ENCODE results near the gene HIGD1A.

Gene HIGD1A

DNA sequence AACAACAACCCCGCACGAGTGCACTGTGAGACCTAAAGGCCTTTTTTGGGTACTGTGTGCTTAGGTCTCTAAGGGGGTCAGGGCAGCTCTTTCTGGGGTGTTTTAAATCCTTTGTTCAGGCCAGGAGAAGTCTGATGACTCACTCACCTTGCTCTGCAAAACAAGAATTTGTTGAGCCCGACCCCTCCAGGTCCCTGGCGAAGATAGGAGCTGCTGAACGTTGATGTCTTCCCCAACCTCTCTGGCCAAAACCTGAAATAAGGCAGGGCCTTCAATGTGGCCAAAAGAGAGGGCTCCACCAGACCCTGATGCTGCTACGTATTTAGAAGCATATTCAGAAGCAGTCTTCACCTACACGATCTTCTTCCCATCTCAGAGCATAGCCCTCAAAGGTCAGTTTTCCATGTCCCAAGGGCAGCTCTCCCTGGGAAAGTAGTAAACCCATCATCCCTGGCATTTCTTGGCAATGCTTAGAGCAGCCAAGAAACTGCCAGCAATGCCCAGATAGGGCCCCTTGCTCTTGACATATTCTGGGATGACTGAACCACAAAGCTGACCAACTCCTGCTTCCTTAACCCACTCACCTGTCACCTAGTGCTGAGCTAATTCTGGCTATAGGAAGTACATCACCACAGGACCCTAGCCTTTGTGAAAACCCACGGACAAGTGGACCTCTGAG, 58.4 kb downstream of the HIGD1A start:
- Histone ChIP-seq H3K27ac (ENCODE audit: low read depth, low read length, severe bottlenecking) (no peak overlapping the region), H3K4me3 (ENCODE audit: extremely low read depth, insufficient read depth, low read length, poor library complexity, severe bottlenecking) (no peak overlapping the region), H3K36me3 (ENCODE audit: control insufficient read depth, insufficient read depth, low read length) (no peaks in the 10 kb centered on the region), H3K9me3 (ENCODE audit: control insufficient read depth, low read length) (no peaks in the 10 kb centered on the region), H3K4me1 (ENCODE audit: control insufficient read depth, insufficient read depth, low read length, poor library complexity, severe bottlenecking) (peaks cover 3% of the 10 kb centered on the region)
- 53 to 77% methylated on average over 6 to 7 of the region's 8 CpGs for WGBS, 2 experiments (ENCODE audit: insufficient coverage in 2 of 2)

DNA sequence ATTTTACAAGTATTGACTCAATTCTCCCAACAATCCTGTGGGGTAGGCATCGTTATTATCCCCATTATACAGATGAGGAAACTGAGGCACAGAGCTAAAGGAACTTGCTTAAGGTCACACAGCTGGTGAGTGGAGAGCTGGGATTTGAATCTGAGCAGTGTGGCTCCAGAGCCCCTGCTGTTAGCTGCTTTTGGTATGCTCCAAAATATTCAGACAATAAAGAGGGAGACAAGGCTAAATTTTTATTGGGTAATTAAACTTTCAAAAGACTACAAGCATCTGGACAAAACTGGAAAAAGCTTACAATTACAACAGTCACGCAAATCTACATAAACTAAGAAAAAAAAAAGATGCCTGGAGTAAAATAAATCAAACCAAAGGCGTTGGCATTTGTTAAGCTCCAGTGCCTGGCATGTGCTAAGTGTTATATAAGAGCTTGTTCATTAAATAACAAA, 59.0 kb downstream of the HIGD1A start:
- WGBS, 2 experiments (ENCODE audit: insufficient coverage in 2 of 2), result 83% methylated on average over 1 of the region's 3 CpGs; no CpG with 5 or more reads in 1 of the 2 experiments
- Histone ChIP-seq H3K27ac (ENCODE audit: low read depth, low read length, severe bottlenecking) (no peak overlapping the region), H3K36me3 (ENCODE audit: control insufficient read depth, insufficient read depth, low read length) (no peaks in the 10 kb centered on the region)

DNA sequence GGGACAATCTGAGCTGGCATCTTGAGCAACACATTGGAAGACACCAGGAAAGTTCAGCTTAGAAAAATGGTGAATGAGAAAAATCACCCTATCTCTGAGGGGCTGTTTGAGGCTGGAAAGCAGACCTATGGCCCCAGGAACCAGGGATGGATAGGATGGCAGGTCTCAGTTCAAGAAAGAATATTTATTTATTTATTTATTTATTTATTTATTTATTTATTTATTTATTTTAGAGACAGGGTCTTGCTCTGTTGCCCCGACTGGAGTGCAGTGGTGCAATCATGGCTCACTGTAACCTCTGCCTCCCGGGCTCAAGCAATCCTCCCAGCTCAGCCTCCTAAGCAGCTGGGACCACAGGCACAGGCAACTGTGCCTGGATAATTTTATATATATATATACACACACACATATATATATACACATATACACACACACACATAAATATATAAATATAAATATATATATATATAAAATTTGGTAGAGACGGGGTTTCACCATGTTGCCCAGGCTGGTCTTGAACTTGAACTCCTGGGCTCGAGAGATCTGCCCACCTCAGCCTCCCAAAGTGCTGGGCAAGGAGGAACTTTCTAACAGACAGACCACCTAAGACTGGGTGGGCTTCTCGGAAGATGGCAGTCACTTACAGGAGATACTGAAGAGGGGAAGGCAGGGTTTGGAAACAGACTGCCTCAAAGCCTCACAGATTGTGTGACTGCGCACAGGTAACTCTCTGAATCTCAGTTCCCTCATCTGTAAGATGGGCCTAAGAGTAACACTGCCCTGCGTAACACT, 60.9 kb downstream of the HIGD1A start:
- H3K4me3 ChIP-seq (ENCODE audit: extremely low read depth, insufficient read depth, low read length, poor library complexity, severe bottlenecking), result no peak overlapping the region
- no peaks in the 10 kb centered on the region for H3K9me3 ChIP-seq (ENCODE audit: control insufficient read depth, low read length)
- 93 to 100% methylated on average over 1 to 3 of the region's 7 CpGs for WGBS, 2 experiments (ENCODE audit: insufficient coverage in 2 of 2)
- no peaks in the 10 kb centered on the region for H3K4me1 ChIP-seq (ENCODE audit: control insufficient read depth, insufficient read depth, low read length, poor library complexity, severe bottlenecking)
- H3K36me3 ChIP-seq (ENCODE audit: control insufficient read depth, insufficient read depth, low read length), result no peaks in the 10 kb centered on the region
- no peak overlapping the region for H3K27ac ChIP-seq (ENCODE audit: low read depth, low read length, severe bottlenecking)

More for the DNA sequence above, 59.0 kb downstream of the HIGD1A start:
- Histone ChIP-seq H3K4me1 (ENCODE audit: control insufficient read depth, insufficient read depth, low read length, poor library complexity, severe bottlenecking) (peaks cover 3% of the 10 kb centered on the region), H3K4me3 (ENCODE audit: extremely low read depth, insufficient read depth, low read length, poor library complexity, severe bottlenecking) (no peak overlapping the region), H3K9me3 (ENCODE audit: control insufficient read depth, low read length) (no peaks in the 10 kb centered on the region)

DNA sequence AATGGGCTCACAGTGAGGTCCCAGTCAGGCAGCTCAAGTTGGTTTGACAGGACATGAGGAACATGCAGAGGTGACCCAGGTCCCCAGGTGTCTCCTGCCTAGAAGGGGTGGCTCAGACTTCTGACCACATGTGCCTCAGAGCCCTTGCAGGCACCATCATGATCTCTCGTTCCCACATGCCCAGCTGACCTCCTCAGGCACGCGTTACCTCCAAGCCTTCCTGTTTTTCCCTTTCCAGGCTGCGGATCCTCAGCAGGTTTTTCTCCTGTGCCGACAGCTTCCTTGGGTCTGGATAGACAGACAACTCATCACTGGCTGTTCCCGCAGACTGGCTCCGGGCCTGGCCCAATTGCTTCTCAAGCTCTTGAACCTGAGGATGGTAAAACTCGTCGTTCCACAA, 61.6 kb downstream of the HIGD1A start:
- no peaks in the 10 kb centered on the region for H3K4me1 ChIP-seq (ENCODE audit: control insufficient read depth, insufficient read depth, low read length, poor library complexity, severe bottlenecking)
- 97% methylated on average over 7 to 9 of the region's 9 CpGs for WGBS, 2 experiments (ENCODE audit: insufficient coverage in 2 of 2)
- no peaks in the 10 kb centered on the region for H3K36me3 ChIP-seq (ENCODE audit: control insufficient read depth, insufficient read depth, low read length)
- no peak overlapping the region for H3K4me3 ChIP-seq (ENCODE audit: extremely low read depth, insufficient read depth, low read length, poor library complexity, severe bottlenecking)
- H3K9me3 ChIP-seq (ENCODE audit: control insufficient read depth, low read length), result no peaks in the 10 kb centered on the region
- no peak overlapping the region for H3K27ac ChIP-seq (ENCODE audit: low read depth, low read length, severe bottlenecking)

DNA sequence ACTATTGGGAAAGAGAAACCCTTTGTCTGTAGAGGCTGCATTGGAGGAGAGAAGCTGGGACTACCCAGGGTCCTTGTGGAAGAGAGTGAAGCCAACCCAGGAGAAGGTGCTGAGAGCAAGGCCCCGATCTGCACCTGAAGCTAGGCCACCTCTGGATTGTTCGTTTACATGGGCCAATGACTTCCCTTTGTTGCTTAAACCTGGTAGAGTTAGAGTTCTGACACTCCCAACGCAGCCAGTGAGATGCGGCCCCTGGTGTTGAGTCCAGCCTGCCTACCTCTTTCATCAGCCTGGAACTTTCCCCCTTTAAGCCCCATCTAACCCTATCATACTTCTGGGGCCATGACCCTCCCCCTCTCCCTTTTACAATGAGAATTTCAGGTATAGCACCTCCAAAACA, 62.0 kb downstream of the HIGD1A start:
- Histone ChIP-seq H3K4me1 (ENCODE audit: control insufficient read depth, insufficient read depth, low read length, poor library complexity, severe bottlenecking) (no peaks in the 10 kb centered on the region), H3K36me3 (ENCODE audit: control insufficient read depth, insufficient read depth, low read length) (no peaks in the 10 kb centered on the region), H3K27ac (ENCODE audit: low read depth, low read length, severe bottlenecking) (no peak overlapping the region), H3K4me3 (ENCODE audit: extremely low read depth, insufficient read depth, low read length, poor library complexity, severe bottlenecking) (no peak overlapping the region), H3K9me3 (ENCODE audit: control insufficient read depth, low read length) (no peaks in the 10 kb centered on the region)
- 94 to 96% methylated on average over 4 of the region's 4 CpGs for WGBS, 2 experiments (ENCODE audit: insufficient coverage in 2 of 2)

DNA sequence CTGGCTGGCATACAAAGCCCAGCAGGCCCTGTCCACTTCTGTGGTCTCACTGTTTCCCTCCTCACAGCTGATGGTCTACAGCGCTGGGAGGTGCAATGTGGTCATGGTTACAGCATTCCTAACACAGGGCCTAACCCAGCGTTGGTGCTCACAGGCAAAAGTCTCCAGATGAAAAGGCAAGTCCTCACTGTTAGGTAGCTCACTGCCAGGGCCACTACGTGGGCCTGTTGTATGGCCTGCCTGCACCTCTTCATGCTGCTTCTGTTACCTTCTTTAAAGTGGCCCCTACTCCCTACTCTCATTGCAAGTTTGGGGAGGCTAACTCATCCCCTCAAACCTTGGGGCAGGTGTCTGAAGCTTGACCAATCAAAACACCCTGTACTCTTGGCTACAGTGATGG, 62.5 kb downstream of the HIGD1A start:
- 76 to 89% methylated on average over 3 of the region's 3 CpGs for WGBS, 2 experiments (ENCODE audit: insufficient coverage in 2 of 2)
- no peaks in the 10 kb centered on the region for H3K9me3 ChIP-seq (ENCODE audit: control insufficient read depth, low read length)
- H3K27ac ChIP-seq (ENCODE audit: low read depth, low read length, severe bottlenecking), result no peak overlapping the region
- no peaks in the 10 kb centered on the region for H3K36me3 ChIP-seq (ENCODE audit: control insufficient read depth, insufficient read depth, low read length)
- H3K4me3 ChIP-seq (ENCODE audit: extremely low read depth, insufficient read depth, low read length, poor library complexity, severe bottlenecking), result no peak overlapping the region
- no peaks in the 10 kb centered on the region for H3K4me1 ChIP-seq (ENCODE audit: control insufficient read depth, insufficient read depth, low read length, poor library complexity, severe bottlenecking)

DNA sequence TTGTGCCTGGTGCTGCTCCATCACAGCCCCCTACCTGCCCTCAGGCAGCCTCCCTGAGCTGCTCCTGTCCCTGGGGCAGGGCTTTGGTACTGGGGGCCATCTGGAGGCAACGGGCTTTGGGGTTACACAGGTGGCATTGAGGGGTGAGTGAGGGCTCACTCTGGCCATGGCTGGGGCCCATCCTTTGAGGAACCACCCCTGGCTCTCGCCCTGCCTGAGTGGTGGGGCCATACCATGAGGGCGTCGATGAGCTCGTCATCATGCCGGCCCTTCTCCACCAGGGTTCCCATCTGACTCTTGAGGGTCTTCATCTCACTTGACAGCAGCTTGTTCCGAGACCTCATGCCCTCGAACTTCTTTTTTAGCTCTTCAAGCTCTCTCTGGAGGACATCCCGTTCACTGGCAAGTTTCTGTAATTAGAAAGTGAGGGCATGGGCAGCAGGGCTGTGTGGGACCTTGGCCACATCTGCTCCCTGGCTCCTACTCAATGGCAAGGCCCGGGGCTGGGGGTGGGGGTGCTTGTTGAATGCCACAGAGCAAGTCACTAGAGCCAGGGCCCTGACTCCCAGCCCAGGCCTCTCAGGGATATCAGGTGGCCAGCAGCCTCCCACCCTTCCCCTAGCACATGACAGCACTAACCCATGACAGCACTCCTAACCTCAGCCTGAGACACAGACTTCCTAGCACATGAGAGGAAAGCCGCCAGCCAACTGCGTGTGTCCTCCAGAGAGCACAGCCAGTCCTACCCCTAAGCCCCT, 64.7 kb downstream of the HIGD1A start:
- no peaks in the 10 kb centered on the region for H3K36me3 ChIP-seq (ENCODE audit: control insufficient read depth, insufficient read depth, low read length)
- H3K9me3 ChIP-seq (ENCODE audit: control insufficient read depth, low read length), result no peaks in the 10 kb centered on the region
- no peaks in the 10 kb centered on the region for H3K4me1 ChIP-seq (ENCODE audit: control insufficient read depth, insufficient read depth, low read length, poor library complexity, severe bottlenecking)
- no peak overlapping the region for H3K27ac ChIP-seq (ENCODE audit: low read depth, low read length, severe bottlenecking)
- 85 to 96% methylated on average over 6 to 9 of the region's 12 CpGs for WGBS, 2 experiments (ENCODE audit: insufficient coverage in 2 of 2)
- no peak overlapping the region for H3K4me3 ChIP-seq (ENCODE audit: extremely low read depth, insufficient read depth, low read length, poor library complexity, severe bottlenecking)

DNA sequence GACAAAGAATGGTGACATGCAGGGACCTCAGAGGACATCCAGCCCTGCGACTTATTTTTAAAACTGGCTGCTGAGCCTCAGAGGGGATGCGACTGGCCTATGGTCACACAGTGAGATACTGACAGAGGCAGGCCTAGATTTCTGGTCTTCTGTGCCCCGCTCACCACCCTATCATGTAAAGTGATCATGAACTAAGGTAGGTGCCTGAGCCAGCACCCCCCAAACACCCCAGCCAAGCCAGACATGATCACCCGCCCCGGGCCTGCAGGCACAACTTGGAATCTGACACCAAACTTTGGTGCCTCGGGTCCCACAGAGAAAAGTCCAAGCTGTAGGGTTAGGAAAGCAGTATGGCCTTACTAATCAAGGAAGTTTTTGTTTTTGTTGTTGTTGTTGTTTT, 67.8 kb downstream of the HIGD1A start:
- H3K4me3 ChIP-seq (ENCODE audit: extremely low read depth, insufficient read depth, low read length, poor library complexity, severe bottlenecking), result no peak overlapping the region
- H3K27ac ChIP-seq (ENCODE audit: low read depth, low read length, severe bottlenecking), result no peak overlapping the region
- WGBS, 2 experiments (ENCODE audit: insufficient coverage in 2 of 2), result 78 to 79% methylated on average over 3 to 4 of the region's 6 CpGs
- H3K4me1 ChIP-seq (ENCODE audit: control insufficient read depth, insufficient read depth, low read length, poor library complexity, severe bottlenecking), result peaks cover 6% of the 10 kb centered on the region
- H3K36me3 ChIP-seq (ENCODE audit: control insufficient read depth, insufficient read depth, low read length), result no peaks in the 10 kb centered on the region
- no peaks in the 10 kb centered on the region for H3K9me3 ChIP-seq (ENCODE audit: control insufficient read depth, low read length)

DNA sequence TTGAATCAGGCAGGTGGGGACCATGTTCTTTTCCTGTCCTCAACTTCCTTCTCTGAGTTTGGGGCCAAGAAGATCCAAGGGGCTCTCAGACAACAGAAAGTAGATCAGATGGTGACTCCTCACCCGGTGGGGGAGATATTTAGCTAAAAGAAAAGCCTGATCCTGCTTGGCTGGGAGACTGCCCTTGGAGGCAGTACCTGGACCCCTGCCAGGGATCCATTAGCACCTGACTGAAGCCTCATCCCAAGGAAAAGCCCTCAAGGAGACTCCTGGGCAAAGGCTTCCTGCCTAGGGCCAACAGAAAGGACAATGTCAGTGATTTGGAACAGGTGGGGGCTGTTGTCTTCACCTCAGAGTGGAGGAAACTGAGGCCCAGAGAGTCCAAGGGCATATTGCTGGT, 68.2 kb downstream of the HIGD1A start:
- H3K4me3 ChIP-seq (ENCODE audit: extremely low read depth, insufficient read depth, low read length, poor library complexity, severe bottlenecking), result no peak overlapping the region
- no peaks in the 10 kb centered on the region for H3K36me3 ChIP-seq (ENCODE audit: control insufficient read depth, insufficient read depth, low read length)
- H3K9me3 ChIP-seq (ENCODE audit: control insufficient read depth, low read length), result no peaks in the 10 kb centered on the region
- WGBS, 2 experiments (ENCODE audit: insufficient coverage in 2 of 2), result 14 to 33% methylated on average over 1 of the region's 1 CpG
- no peak overlapping the region for H3K27ac ChIP-seq (ENCODE audit: low read depth, low read length, severe bottlenecking)
- peaks cover 6% of the 10 kb centered on the region for H3K4me1 ChIP-seq (ENCODE audit: control insufficient read depth, insufficient read depth, low read length, poor library complexity, severe bottlenecking)

DNA sequence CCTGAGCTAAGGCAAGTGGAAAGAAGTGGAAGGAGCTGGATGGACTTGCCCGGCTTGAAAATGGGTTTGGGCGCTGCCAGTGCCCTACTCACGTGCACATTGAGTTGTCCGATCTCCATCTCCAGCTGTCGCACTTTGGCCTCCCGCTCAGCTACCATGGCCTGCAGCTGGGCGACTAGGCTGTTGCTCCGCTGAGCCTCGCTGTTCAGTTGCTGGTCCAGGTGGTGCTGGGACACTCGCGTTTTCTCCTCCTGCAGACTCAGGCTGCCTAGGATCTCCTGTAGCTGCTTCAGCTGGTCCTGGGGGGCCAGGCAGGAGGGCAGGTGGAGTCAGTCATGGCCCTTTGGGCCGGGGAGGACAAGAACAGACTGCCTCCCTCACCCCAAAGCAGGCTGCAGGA, 68.7 kb downstream of the HIGD1A start:
- WGBS, 2 experiments (ENCODE audit: insufficient coverage in 2 of 2), result 94% methylated on average over 7 to 11 of the region's 12 CpGs
- peaks cover 6% of the 10 kb centered on the region for H3K4me1 ChIP-seq (ENCODE audit: control insufficient read depth, insufficient read depth, low read length, poor library complexity, severe bottlenecking)
- no peak overlapping the region for H3K4me3 ChIP-seq (ENCODE audit: extremely low read depth, insufficient read depth, low read length, poor library complexity, severe bottlenecking)
- no peaks in the 10 kb centered on the region for H3K9me3 ChIP-seq (ENCODE audit: control insufficient read depth, low read length)
- H3K27ac ChIP-seq (ENCODE audit: low read depth, low read length, severe bottlenecking), result no peak overlapping the region
- H3K36me3 ChIP-seq (ENCODE audit: control insufficient read depth, insufficient read depth, low read length), result no peaks in the 10 kb centered on the region
